Hematopoietic multipotent progenitor cell treated with erythropoietin and hydrocortisone succinate and interleukin-3 and kit ligand, for 8 days (in vitro differentiated cells): ENCODE measurements around the gene TAF5L.
"Not testable (repeated sequence)": the region's sequence is repeated elsewhere in the genome, so short reads cannot be mapped to it uniquely, and the experiment has no call there.

Source experiments
- DNase-seq: peaks from one replicate; pipeline ENCODE4 v3.0.0-alpha.2; 2015

Gene TAF5L

GRCh38 chr1:229563241-229563640 is 62.7 kb downstream of the TAF5L start:
- DNase-seq, result no peak

- DNase-seq, result no peak
These were observed 63.2 kb downstream of the TAF5L start for GRCh38 chr1:229562686-229563085.

GRCh38 chr1:229561141-229561540 is 64.8 kb downstream of the TAF5L start:
- DNase-seq, result no peak

- not testable (repeated sequence) for DNase-seq
These were observed 65.8 kb downstream of the TAF5L start for GRCh38 chr1:229560124-229560523.

GRCh38 chr1:229559336-229559801 is 66.6 kb downstream of the TAF5L start:
- not testable (repeated sequence) for DNase-seq

GRCh38 chr1:229558460-229559335 is 67.2 kb downstream of the TAF5L start, which contains the start of gene ABCB10:
TSS of gene ABCB10 (minus strand) at chr1:229558707. CDS start at chr1:229558652, 55 bp downstream.
- peak; percentile 97 for DNase-seq

- DNase-seq, result peak; percentile 51
These were observed 68.0 kb downstream of the TAF5L start for GRCh38 chr1:229557913-229558414.

GRCh38 chr1:229557200-229557850 is 68.6 kb downstream of the TAF5L start:
- peak; percentile 44 for DNase-seq

GRCh38 chr1:229554886-229555621 is 70.9 kb downstream of the TAF5L start:
- peak; percentile 99 for DNase-seq

GRCh38 chr1:229553621-229554130 is 72.2 kb downstream of the TAF5L start:
- no peak for DNase-seq

- no peak for DNase-seq
These were observed 73.2 kb downstream of the TAF5L start for GRCh38 chr1:229552732-229553131.

- no peak for DNase-seq
These were observed 74.9 kb downstream of the TAF5L start for GRCh38 chr1:229550812-229551567.

GRCh38 chr1:229547542-229547941 is 78.4 kb downstream of the TAF5L start:
- DNase-seq, result no peak

- no peak for DNase-seq
These were observed 81.3 kb downstream of the TAF5L start for GRCh38 chr1:229544587-229544986.
